A549 (cell line): Measurements from ENCODE around the gene ONECUT3.

Experiments
- BHLHE40 ChIP-seq: IDR thresholded peaks from 2 replicates; pipeline ENCODE4 v1.6.1; 2012; ENCODE audit warnings: low read depth, low read length, inconsistent platforms
- CHD2 ChIP-seq: fragments of 150-350 bp; IDR thresholded peaks from 2 replicates; pipeline ENCODE4 v1.6.1; 2014; ENCODE audit warnings: low read length; ENCODE audit not compliant: partially characterized antibody
- CHD4 ChIP-seq: fragments of 200-600 bp; sonication (generic); IDR thresholded peaks from 2 replicates; pipeline ENCODE4 v1.6.1; 2016; ENCODE audit warnings: antibody characterized with exemption, mild to moderate bottlenecking, borderline replicate concordance
- CTCF ChIP-seq: fragments of >200 bp; sonication (Bioruptor Twin); formaldehyde crosslinking; IDR thresholded peaks from 3 replicates; pipeline ENCODE4 v1.5.1; 2016
- EP300 ChIP-seq, 2 experiments: fragments of >200 bp; sonication (Bioruptor Twin); formaldehyde crosslinking; IDR thresholded peaks; 2 replicates in 1 of 2; 3 replicates in 1 of 2; pipeline ENCODE4 v1.6.1; 2016 to 2017
- ESRRA ChIP-seq: fragments of 150-350 bp; IDR thresholded peaks from 2 replicates; pipeline ENCODE4 v1.6.1; 2014; ENCODE audit warnings: mild to moderate bottlenecking, low read length, borderline replicate concordance
- MAZ ChIP-seq: fragments of 150-350 bp; IDR thresholded peaks from 2 replicates; pipeline ENCODE4 v1.6.1; 2014; ENCODE audit warnings: antibody characterized with exemption, low read depth, low read length, borderline replicate concordance
- NFE2L2 ChIP-seq: fragments of 150-350 bp; conservative IDR thresholded peaks from 2 replicates; pipeline ENCODE4 v1.6.1; 2014; ENCODE audit warnings: low read length
- POLR2A ChIP-seq: IDR thresholded peaks from 2 replicates; pipeline ENCODE4 v1.6.1; 2012; ENCODE audit warnings: mild to moderate bottlenecking, low read length
- RAD21 ChIP-seq, 2 experiments: fragments of >200 bp in 1 of 2; sonication (Bioruptor Twin) in 1 of 2; formaldehyde crosslinking in 1 of 2; IDR thresholded peaks in 1 of 2; conservative IDR thresholded peaks in 1 of 2; 2 replicates in 1 of 2; 3 replicates in 1 of 2; pipeline ENCODE4 v1.6.1; 2012 to 2018; ENCODE audit warnings: inconsistent platforms in 1 of 2
- REST ChIP-seq: fragments of 200-600 bp; sonication (generic); IDR thresholded peaks from 2 replicates; pipeline ENCODE4 v1.6.1; 2016; ENCODE audit warnings: antibody characterized with exemption, mild to moderate bottlenecking, moderate library complexity
- RNF2 ChIP-seq: fragments of 200-600 bp; sonication (generic); IDR thresholded peaks from 2 replicates; pipeline ENCODE4 v1.6.1; 2016; ENCODE audit warnings: low read depth, mild to moderate bottlenecking, antibody characterized with exemption, moderate library complexity, borderline replicate concordance
- TF ChIP-seq, protein P1 (sequence below): IDR thresholded peaks from 2 replicates; pipeline ENCODE4 v1.6.1; 2012

GRCh38 chr19:1828279-1829238 lies 75.3 kb downstream of the ONECUT3 start:
- no peak for TF ChIP-seq RAD21 (conservative IDR thresholded peaks at IDR 0.05 in 1 of 2, IDR thresholded peaks at IDR 0.05 in 1 of 2)
- no peak for TF ChIP-seq REST
- TF ChIP-seq CTCF, result no peak
- no peak for TF ChIP-seq CHD4
- TF ChIP-seq POLR2A, result no peak
- no peak for TF ChIP-seq EP300 (IDR thresholded peaks at IDR 0.05)
- TF ChIP-seq ESRRA, result no peak
- TF ChIP-seq, protein P1, sequence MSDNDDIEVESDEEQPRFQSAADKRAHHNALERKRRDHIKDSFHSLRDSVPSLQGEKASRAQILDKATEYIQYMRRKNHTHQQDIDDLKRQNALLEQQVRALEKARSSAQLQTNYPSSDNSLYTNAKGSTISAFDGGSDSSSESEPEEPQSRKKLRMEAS, result no peak
- TF ChIP-seq BHLHE40, result no peak
- TF ChIP-seq NFE2L2, result no peak
- no peak for TF ChIP-seq RNF2
- TF ChIP-seq CHD2, result no peak
- no peak for TF ChIP-seq MAZ
